ENCODE results near the gene MVB12B. TPM values are rescaled to one million over a fixed set of nuclear protein-coding genes. Genes with fewer than 3 reads are reported as not detected.

The MVB12B gene
- total and polyA plus RNA-seq, 2 of the 4 experiments (the other 2 are of a cell fraction): 2.0 to 4.0 TPM

GRCh38 chr9:126412905-126413304 lies 86.3 kb downstream of the MVB12B start:
- in situ Hi-C loops (cut with MboI; ENCODE audit: low sequenced_read_pairs): no loop called here
- POLR2A ChIA-PET (ENCODE audit: unreplicated experiment): interaction anchor here (0.5 kb wide), 1 partner anchor 34 kb away, joined by 3 read pairs; no protein-coding TSS in a partner anchor
- no peak for ATAC-seq (ENCODE audit: low read depth)

More at GRCh38 chr9:126412905-126413304, 86.3 kb downstream of the MVB12B start:
- H2BK120ac ChIP-seq (ENCODE audit: low read depth, low read length): no peak overlapping the region
- no peak overlapping the region for H3K9ac ChIP-seq (ENCODE audit: low read depth, low read length)
- BruUV-seq (replicated peaks): no TSS peak
- no peak overlapping the region for H3K14ac ChIP-seq (replicated peaks; ENCODE audit: low read depth, low read length)
- peaks cover 3% of the 10 kb centered on the region for H3K9me1 ChIP-seq (ENCODE audit: insufficient read depth, low read length)
- H3K27ac ChIP-seq (ENCODE audit: insufficient read depth, low read length): no peak overlapping the region
- no peaks in the 10 kb centered on the region for H3K79me1 ChIP-seq (ENCODE audit: low read depth in 1 of 2, low read length in 2 of 2)
- H3K27me3 ChIP-seq (ENCODE audit: control insufficient read depth, insufficient read depth, low read length): no peaks in the 10 kb centered on the region
- H3K4me1 ChIP-seq (ENCODE audit: control insufficient read depth, insufficient read depth, low read length): no peaks in the 10 kb centered on the region
- no peaks in the 10 kb centered on the region for H3K9me3 ChIP-seq (ENCODE audit: control insufficient read depth, insufficient read depth, low read length)
- no peak overlapping the region for H3K23ac ChIP-seq (ENCODE audit: low read depth, low read length)
- H3K4me3 ChIP-seq (ENCODE audit: insufficient read depth, low read depth, low read length): no peak overlapping the region
- H3K4ac ChIP-seq (ENCODE audit: low read depth, low read length): no peak overlapping the region
- H2BK20ac ChIP-seq (ENCODE audit: low read depth, low read length): no peak overlapping the region
- no peak overlapping the region for H2BK5ac ChIP-seq (ENCODE audit: low read depth, low read length, poor library complexity, severe bottlenecking)
- no peak overlapping the region for H4K8ac ChIP-seq (ENCODE audit: low read depth in 2 of 2, low read length in 2 of 2)
- no peak overlapping the region for H2AK9ac ChIP-seq (replicated peaks; ENCODE audit: low read depth, low read length, poor library complexity)
- H3K4me2 ChIP-seq (ENCODE audit: low read depth, low read length): no peak overlapping the region
- intact Hi-C loops (cut with micrococcal nuclease) (no loop called here), dilution Hi-C loops (cut with HindIII; ENCODE audit: low sequenced_read_pairs, unreplicated experiment) (no loop called here)
- H4K91ac ChIP-seq (ENCODE audit: insufficient read depth, low read depth, low read length): no peak overlapping the region
- no CpG with 5 or more reads among the region's 3 CpGs for WGBS, 2 experiments (ENCODE audit: extremely low coverage in 2 of 2, insufficient read length in 1 of 2)
- no peak overlapping the region for H3K18ac ChIP-seq (ENCODE audit: low read depth, low read length)
- H4K5ac ChIP-seq (ENCODE audit: low read depth, low read length): no peak overlapping the region
- no peak for DNase-seq
- H2AK5ac ChIP-seq (ENCODE audit: low read depth, low read length): no peak overlapping the region
- H2BK15ac ChIP-seq (ENCODE audit: low read depth, low read length): no peak overlapping the region
- no peaks in the 10 kb centered on the region for H3K36me3 ChIP-seq (ENCODE audit: control insufficient read depth, insufficient read depth, low read length)
- no peaks in the 10 kb centered on the region for H4K20me1 ChIP-seq (ENCODE audit: insufficient read depth, low read length)
- no peak overlapping the region for H3K56ac ChIP-seq (ENCODE audit: extremely low read depth, insufficient read depth, low read length)
- TF ChIP-seq RFX5 (IDR thresholded peaks at IDR 0.05; ENCODE audit: low read depth, low read length) (no peak), NFE2L2 (IDR thresholded peaks at IDR 0.05; ENCODE audit: low read depth, low read length) (no peak), BHLHE40 (IDR thresholded peaks at IDR 0.05; ENCODE audit: low read depth, low read length) (no peak), FOS (IDR thresholded peaks at IDR 0.05; ENCODE audit: low read depth, low read length) (no peak), MAFK (IDR thresholded peaks at IDR 0.05; ENCODE audit: low read depth, low read length) (no peak), CTCF (conservative IDR thresholded peaks at IDR 0.05; ENCODE audit: low read depth, low read length) (no peak), MXI1 (IDR thresholded peaks at IDR 0.05; ENCODE audit: borderline replicate concordance, low read depth, low read length) (no peak)
- H2AFZ ChIP-seq (replicated peaks; ENCODE audit: low read length, poor library complexity): no peak overlapping the region
- CTCF ChIA-PET: interaction anchor here (1.0 kb wide), 1 partner anchor 11 kb away, joined by 3 read pairs; no protein-coding TSS in a partner anchor
